GM06990 (cell line): ENCODE data around the gene CSF2.

Experiments used
- DNase-seq: peaks from one replicate; pipeline ENCODE4 v3.0.0-alpha.2; 2011; ENCODE audit not compliant: insufficient read length; ENCODE audit errors: extremely low read depth
- H3K27me3 ChIP-seq: replicated peaks from 2 replicates; pipeline ENCODE4 v1.6.0; 2011; ENCODE audit warnings: low read length; ENCODE audit not compliant: control insufficient read depth, insufficient read depth
- H3K36me3 ChIP-seq: 2 replicates; pipeline ENCODE4 v1.5.1; 2011; ENCODE audit warnings: low read length; ENCODE audit not compliant: control insufficient read depth, insufficient read depth
- H3K4me3 ChIP-seq: replicated peaks from 2 replicates; pipeline ENCODE4 v1.5.1; 2011; ENCODE audit warnings: low read depth, mild to moderate bottlenecking, control low read depth, low read length
- CTCF ChIP-seq: IDR thresholded peaks from 2 replicates; pipeline ENCODE4 v1.5.1; 2011; ENCODE audit warnings: low read length, control low read depth, mild to moderate bottlenecking, inconsistent platforms; ENCODE audit not compliant: insufficient read depth, poor library complexity, severe bottlenecking

Gene CSF2

GRCh38 chr5:132087661-132088060 lies 14.1 kb downstream of the CSF2 start:
- H3K36me3 ChIP-seq, result no peaks in the 10 kb centered on the region
- no peak overlapping the region for H3K4me3 ChIP-seq
- H3K27me3 ChIP-seq, result peaks cover 3% of the 10 kb centered on the region
- no peak for DNase-seq
- TF ChIP-seq CTCF, result no peak

DNA sequence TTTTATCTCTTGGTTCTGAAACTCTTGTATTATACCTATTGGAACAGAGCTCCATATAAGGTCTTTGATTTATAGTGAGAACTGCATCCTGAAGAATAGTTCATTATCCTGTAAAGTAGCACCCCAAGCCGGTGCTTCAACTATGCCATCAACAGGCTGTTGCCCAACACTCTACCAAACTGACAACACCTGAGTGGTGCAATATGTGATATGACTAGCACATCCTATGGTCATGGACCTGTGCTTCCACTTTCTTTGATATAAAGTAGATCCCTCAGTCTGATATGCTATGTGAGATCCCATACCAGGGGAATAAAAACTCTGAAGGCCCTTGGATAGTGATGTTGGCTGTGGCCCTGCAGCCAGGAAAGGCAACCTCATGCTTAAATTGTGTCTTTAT lies 15.8 kb downstream of the CSF2 start:
- Histone ChIP-seq H3K4me3 (no peak overlapping the region), H3K27me3 (peaks cover 5% of the 10 kb centered on the region), H3K36me3 (no peaks in the 10 kb centered on the region)
- no peak for DNase-seq
- TF ChIP-seq CTCF, result no peak

GRCh38 chr5:132090107-132090506 lies 16.5 kb downstream of the CSF2 start:
- Histone ChIP-seq H3K27me3 (peaks cover 5% of the 10 kb centered on the region), H3K36me3 (no peaks in the 10 kb centered on the region), H3K4me3 (no peak overlapping the region)
- no peak for DNase-seq
- no peak for TF ChIP-seq CTCF

GRCh38 chr5:132093271-132093670 lies 19.7 kb downstream of the CSF2 start:
- no peak overlapping the region for H3K4me3 ChIP-seq
- H3K36me3 ChIP-seq, result no peaks in the 10 kb centered on the region
- H3K27me3 ChIP-seq, result peaks cover 3% of the 10 kb centered on the region
- DNase-seq, result no peak
- no peak for TF ChIP-seq CTCF

DNA sequence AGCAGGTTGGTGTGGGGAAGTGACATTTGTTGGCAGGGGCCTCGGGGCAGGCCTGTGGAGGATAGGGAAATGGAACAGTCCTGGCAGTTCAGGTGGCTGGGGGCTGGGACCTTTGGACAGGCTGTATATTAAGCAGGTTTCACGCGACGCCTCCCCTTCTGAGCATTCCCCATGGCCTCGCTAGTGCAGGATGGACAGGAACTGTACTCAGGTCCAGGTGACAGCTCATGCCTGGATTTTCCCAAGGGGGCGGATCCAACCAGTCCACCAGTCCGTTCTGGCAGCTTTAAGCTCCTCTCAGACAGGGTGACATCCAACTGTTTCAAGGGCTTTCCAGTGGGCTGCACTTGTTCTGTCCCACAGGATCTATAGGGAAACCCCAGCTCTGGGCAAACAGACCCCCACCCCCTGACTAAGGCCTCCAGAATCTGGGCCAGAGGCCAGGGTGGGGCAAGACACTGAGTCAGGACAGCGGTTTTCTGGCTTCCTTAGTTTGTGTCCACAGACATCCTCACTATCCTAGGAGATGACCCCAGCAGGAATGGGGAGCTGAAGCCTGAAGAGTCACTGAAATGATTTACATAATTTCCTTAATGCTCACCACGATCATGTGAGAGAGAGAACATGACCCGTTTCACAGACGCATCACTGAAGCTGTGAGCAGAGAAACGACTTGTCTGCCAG lies 20.9 kb downstream of the CSF2 start:
- H3K27me3 ChIP-seq, result peaks cover 2% of the 10 kb centered on the region; the same call in 1 of the 2 replicates
- H3K4me3 ChIP-seq, result no peak overlapping the region
- H3K36me3 ChIP-seq, result no peaks in the 10 kb centered on the region
- DNase-seq, result no peak
- TF ChIP-seq CTCF, result no peak

- H3K36me3 ChIP-seq, result no peaks in the 10 kb centered on the region
- H3K27me3 ChIP-seq, result 0 out of 2 replicates have a peak, but pooled peaks cover 2% of the 10 kb centered on the region
- H3K4me3 ChIP-seq, result no peak overlapping the region
- DNase-seq, result no peak
- no peak for TF ChIP-seq CTCF
These were observed 21.5 kb downstream of the CSF2 start for GRCh38 chr5:132095077-132095410.
